ENCODE measurements around the gene PADI2.

GRCh38 chr1:17086751-17087150 lies 32.5 kb downstream of the PADI2 start:
- no peak for TF ChIP-seq CTCF (IDR thresholded peaks at IDR 0.05)
- no peak for TF ChIP-seq POLR2A (IDR thresholded peaks at IDR 0.05)
